DND-41 (cell line): ENCODE data around the gene AGAP1.

ENCODE experiments used
- CTCF ChIP-seq: IDR thresholded peaks from 2 replicates; pipeline ENCODE4 v1.5.1; 2012; ENCODE audit warnings: borderline replicate concordance, low read length, moderate library complexity, mild to moderate bottlenecking; ENCODE audit not compliant: poor library complexity, severe bottlenecking; ENCODE audit errors: extremely low read depth
- EZH2 ChIP-seq: IDR thresholded peaks from 3 replicates; pipeline ENCODE4 v1.6.1; 2012; ENCODE audit warnings: borderline replicate concordance, low read depth, mild to moderate bottlenecking, moderate library complexity, low read length, inconsistent platforms; ENCODE audit not compliant: severe bottlenecking

GRCh38 chr2:235493775-235494715 lies at the start of gene AGAP1:
- TF ChIP-seq CTCF (no peak), EZH2 (no peak)
